ENCODE measurements around the gene SMTNL2. TPM values are rescaled to one million over a fixed set of nuclear protein-coding genes. Genes with fewer than 3 reads are reported as not detected.

Gene SMTNL2
- total RNA-seq = not detected in 2 replicates

DNA sequence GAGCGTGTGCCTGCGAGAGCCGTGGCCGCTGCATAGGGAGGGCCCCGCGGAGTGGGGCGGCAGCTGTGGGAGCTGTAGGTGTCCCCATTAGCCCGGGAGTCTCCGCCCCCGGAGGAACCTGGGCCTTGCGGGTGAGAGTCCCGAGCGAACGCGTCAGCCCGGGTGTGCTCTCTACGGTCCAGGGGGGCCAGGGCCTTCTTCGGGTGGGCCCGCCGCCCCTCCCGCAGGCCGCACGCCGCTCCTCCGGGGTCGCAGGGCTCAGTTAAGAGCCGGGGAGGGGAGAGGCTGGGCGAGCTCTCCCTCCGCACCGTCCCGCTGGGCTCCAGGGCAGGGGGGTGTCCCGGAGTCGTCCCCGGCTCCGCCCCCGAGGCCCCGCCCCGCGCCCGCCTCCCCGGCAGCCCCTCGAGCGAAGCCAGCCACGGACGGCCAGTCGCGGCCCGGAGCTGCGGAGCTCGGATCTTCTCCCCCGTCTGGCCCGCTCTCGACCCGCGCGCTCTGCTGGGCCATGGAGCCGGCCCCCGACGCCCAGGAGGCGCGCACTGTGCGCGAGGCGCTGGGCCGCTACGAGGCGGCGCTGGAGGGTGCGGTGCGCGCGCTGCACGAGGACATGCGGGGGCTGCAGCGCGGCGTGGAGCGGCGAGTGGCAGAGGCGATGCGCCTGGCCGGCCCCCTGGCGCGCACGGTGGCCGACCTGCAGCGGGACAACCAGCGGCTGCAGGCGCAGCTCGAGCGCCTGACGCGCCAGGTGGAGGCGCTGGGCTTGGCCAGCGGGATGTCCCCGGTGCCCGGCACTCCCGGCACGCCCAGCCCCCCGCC lies at the start of gene SMTNL2:
TSS of gene SMTNL2 (plus strand) at position 429 of the 816 bp plus-strand sequence. CDS start at position 506, 77 bp downstream.

DNA sequence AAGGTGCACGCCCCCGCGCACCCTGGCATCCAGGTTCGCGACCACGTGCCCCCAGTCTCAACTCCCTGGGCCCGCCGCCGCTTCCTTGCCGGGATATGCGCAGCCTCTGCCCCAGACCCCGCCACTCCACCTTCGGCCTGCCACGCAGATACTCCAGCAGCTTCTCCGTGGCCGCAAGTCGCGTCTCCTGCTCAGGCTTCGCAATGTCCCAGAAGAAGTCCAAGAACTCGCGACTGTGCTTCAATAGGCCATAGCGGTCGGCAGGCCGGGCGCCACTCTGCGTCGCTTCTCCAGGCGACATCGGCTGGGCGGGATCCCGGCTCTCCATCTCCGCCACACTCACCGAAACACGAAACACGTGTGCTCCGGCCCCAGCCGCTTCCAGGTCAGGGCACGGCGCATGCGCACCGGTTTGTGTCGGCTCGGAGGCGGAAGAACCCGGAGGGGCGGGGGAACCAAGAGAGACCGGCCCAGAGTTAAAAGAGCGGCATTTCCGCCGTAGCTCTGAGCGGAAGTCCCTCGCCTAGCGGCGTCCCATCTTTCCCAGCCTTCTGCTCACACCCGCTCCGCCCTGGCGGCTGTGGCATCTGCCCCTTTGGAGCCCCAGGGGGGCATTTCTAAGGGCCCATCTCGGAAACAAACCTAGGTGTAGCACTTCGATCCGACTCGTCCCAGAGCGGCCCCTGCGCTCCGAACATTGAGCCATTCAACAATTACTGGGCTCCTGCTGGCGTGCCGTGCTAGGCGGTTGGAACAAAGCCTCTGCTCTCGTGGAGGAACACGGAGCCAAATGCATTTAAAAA lies 29.1 kb upstream of the SMTNL2 start, which contains the start of gene MYBBP1A:
TSS of gene MYBBP1A (minus strand) at position 388 of the 803 bp plus-strand sequence. CDS start at position 328, 60 bp downstream.

DNA sequence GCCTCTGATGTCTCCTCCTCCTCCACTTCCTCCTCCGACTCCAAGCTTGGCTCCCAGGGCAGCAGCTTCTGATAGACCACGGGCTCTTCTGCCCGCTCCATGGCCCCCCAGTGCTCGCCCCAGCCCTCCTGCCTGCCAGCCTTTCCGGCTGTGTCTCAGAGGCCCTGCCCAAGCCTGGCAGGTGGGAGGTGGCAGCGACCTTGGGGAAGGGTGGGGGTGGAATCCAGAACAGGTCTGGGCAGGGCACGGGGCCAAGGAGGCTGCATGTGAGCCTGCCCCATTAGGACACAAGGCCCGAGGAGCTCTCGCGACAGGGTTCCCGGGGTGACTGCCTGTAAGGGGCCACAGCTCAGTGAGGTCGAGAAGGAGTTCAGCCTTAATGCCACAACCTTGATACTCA lies 23.9 kb upstream of the SMTNL2 start, which contains the start of gene GGT6:
TSS of gene GGT6 (minus strand) at position 157 of the 400 bp plus-strand sequence. CDS start at position 101, 56 bp downstream.

DNA sequence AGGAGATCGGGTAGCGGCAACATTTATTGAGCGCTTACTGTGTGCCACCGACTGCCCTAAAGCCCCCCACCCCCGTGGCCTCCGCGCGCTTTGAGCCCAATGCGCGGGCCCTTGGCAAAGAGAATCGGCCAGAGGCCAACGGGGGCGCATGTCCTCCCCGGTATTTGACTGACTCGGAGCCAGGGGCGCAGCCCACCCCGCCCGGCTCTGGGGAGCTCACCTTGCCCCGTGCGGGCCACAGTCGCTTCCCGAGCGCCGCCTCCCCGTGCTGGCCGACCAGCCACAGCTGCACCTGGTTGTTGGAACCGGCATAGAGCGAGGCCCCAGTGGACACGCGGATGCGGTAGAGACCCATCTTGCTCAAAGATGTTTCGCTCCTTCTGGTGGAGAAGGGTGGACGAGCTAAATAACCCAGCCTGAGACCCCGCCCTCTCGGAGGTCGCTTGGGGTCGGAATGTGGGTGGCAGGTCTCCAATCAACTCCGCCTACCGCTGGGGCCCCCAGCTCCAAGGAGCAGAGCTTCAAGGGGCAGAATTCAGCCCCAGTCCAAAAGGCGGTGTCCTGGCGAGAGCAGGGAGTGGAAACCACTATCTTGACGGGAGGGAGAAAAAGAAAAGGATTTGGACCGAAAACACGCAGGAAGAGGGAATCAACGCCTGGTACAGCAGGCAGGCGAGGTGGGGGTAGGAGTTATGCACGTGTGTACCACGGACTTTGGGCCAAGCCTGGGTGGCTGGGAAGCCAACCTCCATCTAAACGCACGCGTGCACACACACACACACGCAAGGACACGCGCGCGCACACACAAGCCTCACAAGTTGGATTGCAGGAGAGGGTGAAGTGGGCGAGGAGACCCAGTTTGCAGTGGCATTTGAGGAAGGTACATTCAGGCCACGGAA lies 57.2 kb downstream of the SMTNL2 start, which contains the start of gene ALOX15:
TSS of gene ALOX15 (minus strand) at position 382 of the 899 bp plus-strand sequence. CDS start at position 355, 27 bp downstream.

Other genes starting within 250 kb of the SMTNL2 start
- 24.5 and 32.8 TPM in 2 replicates for gene UBE2G1, start 217.9 kb upstream of the SMTNL2 start, total RNA-seq
- gene SPNS3, start 150.6 kb upstream of the SMTNL2 start, total RNA-seq = not detected in 2 replicates
- 0.18 TPM in 1 of 2 replicates, not detected in the other for gene SPNS2, start 85.6 kb upstream of the SMTNL2 start, total RNA-seq
- gene MYBBP1A, start 29.1 kb upstream of the SMTNL2 start, total RNA-seq = 61.7 and 62.7 TPM in 2 replicates
- gene GGT6, start 24.0 kb upstream of the SMTNL2 start, total RNA-seq = not detected in 2 replicates
- gene ALOX15, start 57.1 kb downstream of the SMTNL2 start, total RNA-seq = not detected in 2 replicates
- 22.5 and 25.9 TPM in 2 replicates for gene PELP1, start 119.6 kb downstream of the SMTNL2 start, total RNA-seq
- gene ARRB2, start 126.1 kb downstream of the SMTNL2 start, total RNA-seq = 12.9 and 14.4 TPM in 2 replicates
- gene MED11, start 146.9 kb downstream of the SMTNL2 start, total RNA-seq = 31.5 and 34.9 TPM in 2 replicates
- gene ZMYND15, start 155.3 kb downstream of the SMTNL2 start, total RNA-seq = 0.29 TPM in 1 of 2 replicates, not detected in the other
- gene CXCL16, start 155.4 kb downstream of the SMTNL2 start, total RNA-seq = 1.2 and 1.7 TPM in 2 replicates
- not detected in 2 replicates for gene TM4SF5, start 187.4 kb downstream of the SMTNL2 start, total RNA-seq
- gene VMO1, start 201.8 kb downstream of the SMTNL2 start, total RNA-seq = not detected in 2 replicates
- not detected in 2 replicates for gene GLTPD2, start 204.4 kb downstream of the SMTNL2 start, total RNA-seq
- gene PSMB6, start 211.6 kb downstream of the SMTNL2 start, total RNA-seq = 350 and 452 TPM in 2 replicates
- gene PLD2, start 222.6 kb downstream of the SMTNL2 start, total RNA-seq = 19.8 and 28.3 TPM in 2 replicates
- gene MINK1, start 248.8 kb downstream of the SMTNL2 start, total RNA-seq = 22.2 and 26.2 TPM in 2 replicates

All from myometrial cell (primary cell).